ENCODE results near the gene TSPAN15.
"Not testable (repeated sequence)": the region's sequence is repeated elsewhere in the genome, so short reads cannot be mapped to it uniquely, and the experiment has no call there.

TSPAN15 gene

DNA sequence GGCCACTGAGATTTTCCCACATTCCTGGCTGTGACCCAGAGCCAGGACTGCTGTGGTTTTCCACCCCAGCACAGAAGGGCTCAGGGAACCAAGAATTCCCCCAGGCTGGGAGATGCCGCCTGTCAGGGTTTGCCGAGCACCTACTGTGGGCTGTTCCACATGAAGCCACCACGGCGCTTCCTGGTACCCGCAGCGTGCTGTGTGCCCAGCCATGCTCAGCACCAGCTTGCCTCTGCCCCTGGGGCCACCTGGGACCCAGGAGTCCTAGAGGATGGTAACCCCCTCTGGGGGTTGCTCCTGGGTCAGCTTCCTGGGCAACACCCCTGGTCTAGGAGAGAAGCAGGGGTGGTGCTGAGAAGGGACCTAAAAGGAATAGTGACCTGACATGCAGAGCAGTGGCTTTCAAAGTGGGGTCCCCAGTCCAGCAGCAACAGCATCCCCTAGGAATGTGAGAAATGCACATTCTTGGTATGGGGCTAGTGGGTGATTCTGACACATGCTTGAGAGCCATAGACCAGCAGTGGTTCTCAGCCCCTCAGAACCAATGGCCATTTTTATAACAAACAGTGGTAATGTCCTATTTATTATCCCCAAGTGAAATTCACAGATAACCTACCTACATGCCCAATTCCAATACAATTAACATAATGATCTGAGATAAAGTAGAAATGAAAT lies 53.4 kb downstream of the TSPAN15 start:
- no peak for DNase-seq

DNA sequence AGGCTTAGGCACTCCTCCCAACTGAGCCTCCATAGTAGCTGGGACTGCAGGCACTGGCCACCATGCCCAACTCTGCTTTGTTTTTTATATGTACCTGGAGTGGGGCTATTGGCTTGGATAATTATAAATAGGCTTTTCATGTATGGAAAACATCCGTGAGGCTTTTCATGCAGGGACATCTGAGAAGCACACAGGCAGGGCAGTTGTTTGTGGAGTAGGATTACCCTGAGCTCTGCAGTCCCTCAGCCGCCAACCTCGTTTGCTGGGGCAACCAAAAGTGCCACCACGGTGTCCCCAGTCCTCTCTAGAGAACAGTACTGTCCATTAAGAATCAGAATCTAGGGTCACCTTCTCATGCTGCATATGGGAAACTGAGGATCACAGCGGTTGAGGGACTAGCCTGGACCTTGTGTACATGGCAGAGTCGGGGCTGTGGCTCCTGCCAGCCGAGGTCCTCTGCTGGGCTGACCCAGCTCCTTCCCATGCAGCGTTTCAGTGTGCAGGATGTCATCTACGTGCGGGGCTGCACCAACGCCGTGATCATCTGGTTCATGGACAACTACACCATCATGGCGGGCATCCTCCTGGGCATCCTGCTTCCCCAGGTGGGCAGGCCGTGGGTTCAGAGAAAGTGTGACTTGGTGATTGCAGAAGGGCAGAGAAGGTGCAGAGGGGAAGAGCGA lies 54.5 kb downstream of the TSPAN15 start:
- no peak for DNase-seq

DNA sequence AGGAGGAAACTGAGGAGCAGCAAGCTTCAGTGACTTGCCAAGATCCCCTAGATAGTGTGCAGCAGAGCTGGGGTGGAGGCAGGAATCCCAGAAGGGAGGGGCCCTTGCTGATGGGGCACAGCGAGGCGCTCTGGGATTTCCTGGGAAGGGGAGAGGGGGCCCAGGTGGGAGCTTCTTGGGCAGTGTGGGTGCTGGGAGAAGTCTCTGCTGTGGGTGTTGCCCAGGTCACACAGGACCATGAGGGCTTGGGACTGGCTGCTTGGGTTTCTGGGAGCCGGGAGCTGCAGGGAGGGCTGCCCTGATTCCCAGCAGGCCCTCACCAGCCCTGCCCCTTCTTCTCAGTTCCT lies 55.2 kb downstream of the TSPAN15 start:
- no peak for DNase-seq

DNA sequence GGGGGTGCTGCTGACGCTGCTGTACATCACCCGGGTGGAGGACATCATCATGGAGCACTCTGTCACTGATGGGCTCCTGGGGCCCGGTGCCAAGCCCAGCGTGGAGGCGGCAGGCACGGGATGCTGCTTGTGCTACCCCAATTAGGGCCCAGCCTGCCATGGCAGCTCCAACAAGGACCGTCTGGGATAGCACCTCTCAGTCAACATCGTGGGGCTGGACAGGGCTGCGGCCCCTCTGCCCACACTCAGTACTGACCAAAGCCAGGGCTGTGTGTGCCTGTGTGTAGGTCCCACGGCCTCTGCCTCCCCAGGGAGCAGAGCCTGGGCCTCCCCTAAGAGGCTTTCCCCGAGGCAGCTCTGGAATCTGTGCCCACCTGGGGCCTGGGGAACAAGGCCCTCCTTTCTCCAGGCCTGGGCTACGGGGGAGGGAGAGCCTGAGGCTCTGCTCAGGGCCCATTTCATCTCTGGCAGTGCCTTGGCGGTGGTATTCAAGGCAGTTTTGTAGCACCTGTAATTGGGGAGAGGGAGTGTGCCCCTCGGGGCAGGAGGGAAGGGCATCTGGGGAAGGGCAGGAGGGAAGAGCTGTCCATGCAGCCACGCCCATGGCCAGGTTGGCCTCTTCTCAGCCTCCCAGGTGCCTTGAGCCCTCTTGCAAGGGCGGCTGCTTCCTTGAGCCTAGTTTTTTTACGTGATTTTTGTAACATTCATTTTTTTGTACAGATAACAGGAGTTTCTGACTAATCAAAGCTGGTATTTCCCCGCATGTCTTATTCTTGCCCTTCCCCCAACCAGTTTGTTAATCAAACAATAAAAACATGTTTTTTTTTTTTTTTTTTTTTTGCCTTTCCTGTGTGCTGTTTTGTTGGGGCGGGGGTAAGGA lies 55.8 kb downstream of the TSPAN15 start:
- no peak for DNase-seq

DNA sequence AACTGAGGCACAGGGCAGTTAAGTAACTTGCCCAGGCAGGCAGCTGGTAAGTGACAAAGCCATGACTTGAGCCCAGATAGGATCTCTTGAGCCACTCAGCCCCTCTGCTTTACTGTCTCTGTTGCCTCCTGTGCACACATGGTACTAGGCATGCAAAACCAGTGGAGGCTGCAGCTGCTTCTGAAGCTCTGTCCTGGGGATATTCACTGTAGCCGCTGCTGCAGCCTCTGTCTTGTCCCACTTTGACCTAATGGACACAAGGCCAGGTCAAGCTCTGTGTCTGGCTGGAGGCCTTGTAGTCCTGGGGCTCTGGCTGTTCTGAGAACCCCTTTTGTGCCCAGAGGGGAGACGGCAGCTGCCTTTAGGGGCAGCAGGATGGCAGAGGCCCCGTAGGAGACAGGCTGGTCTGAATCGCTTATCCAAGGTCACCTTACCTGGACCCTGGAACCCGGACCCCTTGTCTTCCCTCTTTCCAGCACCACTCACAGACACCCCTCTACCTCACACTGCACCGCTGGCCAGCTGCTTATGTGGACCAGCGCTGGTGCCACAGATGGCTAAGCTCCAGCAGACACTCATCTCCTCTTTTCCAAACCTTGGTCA lies 57.6 kb downstream of the TSPAN15 start:
- no peak for DNase-seq

DNA sequence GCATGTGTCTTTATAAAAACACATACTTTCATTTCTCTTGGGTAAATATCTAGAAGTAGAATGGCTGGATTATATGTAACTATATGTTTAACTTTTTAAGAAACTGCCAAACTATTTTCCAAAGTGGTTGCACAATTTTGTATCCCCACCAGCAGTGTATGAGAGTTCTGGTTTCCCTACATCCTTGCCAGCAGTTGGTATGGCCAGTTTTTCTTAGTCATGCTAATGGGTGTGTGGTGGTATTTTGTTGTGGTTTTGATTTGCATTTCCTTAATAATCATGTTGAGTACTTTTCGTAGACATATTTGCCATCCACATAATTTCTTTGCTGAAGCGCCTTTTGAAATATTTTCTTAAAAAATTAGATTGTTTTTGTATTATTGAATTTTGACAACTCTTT lies 61.6 kb downstream of the TSPAN15 start:
- DNase-seq, result no peak

DNA sequence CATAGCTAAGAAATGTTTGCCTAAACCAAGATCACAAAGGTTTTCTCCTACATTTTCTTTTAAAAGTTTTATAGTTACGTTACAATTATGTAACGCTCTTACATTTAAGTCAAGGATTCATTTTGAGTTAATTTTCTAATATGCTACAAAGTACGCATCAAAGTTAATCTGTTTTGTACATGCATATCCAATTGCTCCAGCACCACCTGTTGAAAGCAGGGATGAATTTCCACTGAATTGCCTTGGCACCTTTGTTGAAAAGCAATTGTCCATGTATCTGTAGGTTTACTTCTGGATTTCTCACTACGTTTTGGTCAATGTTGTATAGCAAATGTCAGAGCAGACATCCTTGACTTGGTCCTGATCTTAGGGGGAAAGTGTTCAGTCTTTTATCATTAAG lies 62.4 kb downstream of the TSPAN15 start:
- no peak for DNase-seq

DNA sequence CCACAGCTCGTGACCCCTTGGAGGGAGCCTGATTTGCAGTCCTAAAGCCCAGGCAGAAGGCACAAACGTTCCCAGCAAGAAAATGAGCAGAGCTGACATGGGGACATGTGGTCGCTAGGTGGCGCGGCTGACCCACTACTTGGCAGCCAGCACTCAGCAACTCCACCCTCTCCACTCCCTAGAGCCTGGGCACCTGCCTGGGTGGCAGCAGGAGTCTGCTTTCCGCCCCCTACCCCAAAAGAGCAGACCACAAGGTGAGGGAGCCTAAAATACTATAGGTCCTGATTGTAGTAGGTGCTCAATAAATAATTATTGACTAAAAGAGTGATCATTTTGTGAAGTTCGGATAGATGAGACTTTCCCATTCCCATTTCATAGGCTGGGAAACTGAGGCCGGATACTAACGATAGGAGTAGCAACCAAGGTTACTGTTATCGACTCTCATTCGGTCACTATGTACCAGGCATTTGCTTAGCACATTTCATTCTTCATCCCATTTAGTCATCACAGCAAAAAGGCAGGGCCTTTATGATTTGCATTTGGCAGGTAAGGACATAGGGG lies 64.5 kb downstream of the TSPAN15 start:
- DNase-seq, result no peak

DNA sequence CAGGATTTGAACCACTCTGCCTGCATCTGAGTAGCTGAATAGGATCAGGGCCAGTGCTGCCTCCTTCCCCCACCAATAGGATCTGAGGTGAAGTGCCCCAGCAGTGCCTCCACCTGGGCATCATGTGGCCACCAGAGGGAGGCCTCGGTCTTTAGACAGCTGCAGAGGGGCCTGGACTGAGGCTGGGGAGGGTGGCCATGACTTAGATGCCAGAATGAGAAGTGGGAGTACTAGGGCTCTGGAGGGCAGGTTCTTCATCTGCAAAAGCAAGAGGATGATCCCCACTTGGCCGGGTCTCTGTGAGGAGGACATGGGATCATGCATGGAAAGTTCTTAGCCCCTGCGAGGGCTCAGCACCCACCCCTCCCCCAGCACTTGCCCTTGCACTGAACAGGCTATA lies 65.1 kb downstream of the TSPAN15 start:
- no peak for DNase-seq

DNA sequence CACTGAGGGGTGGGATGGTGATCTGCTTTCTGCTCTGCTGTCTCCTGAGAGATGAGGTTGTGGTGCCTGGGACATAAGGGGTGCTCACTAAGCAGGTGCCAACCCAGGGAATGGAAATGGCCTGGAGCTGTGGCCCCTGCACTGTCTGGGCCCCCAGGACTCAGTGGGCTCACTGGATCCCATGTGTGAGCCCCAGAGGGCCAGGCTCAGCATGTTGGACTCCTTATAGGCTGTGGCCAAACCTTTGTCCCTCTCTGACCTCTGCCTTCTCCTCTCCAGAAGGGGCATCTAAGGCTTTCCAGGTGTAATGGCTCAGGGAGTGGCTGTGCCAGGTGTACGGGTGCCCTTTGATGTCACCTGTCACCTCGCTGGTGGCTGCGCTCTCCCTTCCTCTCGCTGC lies 65.5 kb downstream of the TSPAN15 start:
- no peak for DNase-seq

DNA sequence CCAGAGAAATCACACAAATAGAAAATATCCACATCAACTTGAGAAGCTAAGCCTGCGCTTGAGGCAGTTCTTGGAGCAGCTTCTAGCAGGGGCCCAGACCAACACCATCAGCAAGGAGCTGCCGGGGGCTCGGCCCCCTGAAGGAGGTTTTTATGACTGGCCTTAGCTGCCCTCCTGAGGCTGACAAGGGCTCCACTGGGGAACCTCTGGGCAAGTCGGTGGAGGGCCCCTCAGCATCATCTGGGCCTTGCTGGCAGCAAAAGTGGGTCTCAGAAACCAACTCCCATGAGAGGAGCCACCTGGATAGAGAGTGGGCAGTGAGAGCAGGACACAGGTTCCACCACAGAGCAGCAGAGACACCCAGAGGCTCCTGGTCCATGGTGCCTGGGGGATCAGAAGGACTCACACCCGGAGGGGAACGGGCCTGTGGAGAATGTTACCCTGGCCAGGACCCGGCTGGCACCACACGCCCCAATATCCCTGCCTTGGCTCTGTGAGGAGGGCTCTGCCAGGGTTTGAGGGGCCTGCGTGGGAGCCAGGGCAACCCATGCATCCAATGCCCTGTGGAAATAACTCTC lies 66.1 kb downstream of the TSPAN15 start:
- no peak for DNase-seq

DNA sequence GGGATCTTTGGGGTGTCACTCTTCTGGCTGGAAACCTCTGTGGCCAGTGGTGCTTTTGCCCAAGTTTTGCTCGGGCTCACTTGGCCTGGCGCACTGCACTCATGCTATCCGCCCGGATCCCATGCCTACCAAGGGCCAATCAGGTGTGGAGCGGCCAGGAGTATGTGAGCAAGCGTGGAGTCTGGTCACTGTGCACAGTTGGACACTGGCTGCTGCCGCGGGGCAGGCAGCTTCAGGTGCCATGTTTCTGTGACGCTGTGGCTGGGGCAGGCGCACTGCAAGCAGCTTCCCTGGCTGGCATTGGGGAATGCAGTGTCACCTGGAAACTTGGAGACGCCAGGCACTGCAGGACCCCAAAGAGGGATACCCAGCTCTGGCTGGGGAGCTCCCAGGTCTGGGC lies 76.7 kb downstream of the TSPAN15 start:
- DNase-seq, result no peak

DNA sequence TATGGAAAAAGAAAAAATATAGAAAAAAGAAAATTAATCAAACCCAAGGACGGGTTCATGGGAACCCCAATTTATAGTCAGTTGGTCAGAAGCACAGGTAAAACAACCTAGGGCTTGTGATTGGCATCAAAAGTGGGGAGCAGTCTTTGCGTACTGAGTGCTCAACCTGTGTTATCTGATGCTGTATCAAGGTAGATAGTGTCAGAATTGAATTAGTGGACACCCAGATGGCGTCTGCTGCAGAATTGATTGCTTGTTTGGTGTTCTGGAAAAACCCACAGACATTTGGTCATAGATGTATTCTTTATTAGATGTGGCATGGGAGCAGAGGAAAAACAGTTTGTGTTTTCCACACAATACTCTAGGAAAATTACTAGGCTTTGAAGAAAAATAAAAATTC lies 82.4 kb downstream of the TSPAN15 start:
- no peak for DNase-seq

DNA sequence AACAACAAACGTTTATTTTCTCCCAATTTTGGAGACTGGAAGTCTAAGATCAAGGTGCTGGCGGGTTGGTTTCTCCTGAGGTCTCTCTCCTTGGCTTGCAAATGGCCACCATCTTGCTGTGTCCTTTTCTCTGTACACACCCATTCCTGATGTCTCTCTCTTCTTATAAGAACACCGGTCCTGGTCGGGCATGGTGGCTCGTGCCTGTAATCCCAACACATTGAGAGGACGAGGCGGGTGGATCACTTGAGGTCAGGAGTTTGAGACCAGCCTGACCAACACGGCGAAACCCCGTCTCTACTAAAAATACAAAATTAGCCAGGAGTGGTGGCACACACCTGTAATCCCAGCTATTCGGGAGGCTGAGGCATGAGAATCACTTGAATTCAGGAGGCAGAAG lies 85.3 kb downstream of the TSPAN15 start:
- not testable (repeated sequence) for DNase-seq

DNA sequence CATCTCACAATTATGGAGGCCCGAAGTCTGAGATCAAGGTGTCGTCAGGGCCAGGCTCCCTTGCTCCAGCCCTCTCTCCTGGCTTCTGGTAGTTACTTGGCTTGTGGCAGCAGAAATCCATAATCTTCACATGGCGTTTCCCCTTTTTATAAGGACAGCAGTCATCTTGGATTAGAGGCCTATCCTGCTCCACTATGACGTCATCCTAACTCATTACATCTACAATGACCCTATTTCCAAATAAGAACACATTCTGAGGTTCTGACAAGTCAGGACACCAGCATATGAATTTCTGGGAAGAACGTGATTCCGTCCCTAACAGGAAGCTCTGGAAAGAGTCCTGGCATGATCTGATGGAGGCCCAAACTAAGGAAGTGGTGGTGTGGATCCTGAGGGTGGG lies 86.2 kb downstream of the TSPAN15 start:
- no peak for DNase-seq

DNA sequence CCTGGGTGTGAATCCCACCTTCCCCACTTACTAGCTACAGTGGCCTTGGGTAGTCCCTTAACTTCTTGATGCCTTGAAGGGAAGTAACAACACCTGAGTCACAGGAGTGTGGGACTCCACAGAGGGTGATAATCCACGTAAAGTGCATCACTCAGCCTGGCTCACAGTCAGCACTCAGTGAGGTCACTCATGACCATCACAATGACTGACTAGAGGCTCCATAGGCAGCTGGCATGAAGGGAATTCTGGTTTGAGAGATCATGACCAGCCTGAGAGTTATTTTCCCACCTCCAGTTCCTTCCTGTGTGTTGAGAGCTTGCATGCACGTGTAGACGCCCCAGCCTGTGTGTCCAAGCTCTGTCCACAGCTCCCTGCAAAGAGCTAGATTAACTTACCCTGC lies 87.2 kb downstream of the TSPAN15 start:
- DNase-seq, result no peak

DNA sequence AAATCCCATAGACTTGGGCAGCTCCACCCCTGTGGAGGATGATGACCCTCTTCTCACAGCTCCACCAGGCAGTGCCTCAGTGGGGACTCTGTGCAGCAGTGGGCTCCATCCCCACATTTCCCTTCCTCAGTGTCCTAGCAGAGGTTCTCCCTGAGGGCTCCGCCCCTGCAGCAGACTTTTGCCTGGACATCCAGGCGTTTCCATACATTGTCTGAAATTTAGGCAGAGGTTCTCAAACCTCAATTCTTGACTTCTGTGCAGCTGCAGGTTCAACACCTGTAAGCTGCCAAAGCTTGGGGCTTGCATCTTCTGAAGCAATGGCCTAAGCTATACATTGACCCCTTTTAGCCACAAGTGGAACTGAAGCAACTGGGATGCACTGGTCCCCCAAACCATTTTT lies 90.2 kb downstream of the TSPAN15 start:
- no peak for DNase-seq

DNA sequence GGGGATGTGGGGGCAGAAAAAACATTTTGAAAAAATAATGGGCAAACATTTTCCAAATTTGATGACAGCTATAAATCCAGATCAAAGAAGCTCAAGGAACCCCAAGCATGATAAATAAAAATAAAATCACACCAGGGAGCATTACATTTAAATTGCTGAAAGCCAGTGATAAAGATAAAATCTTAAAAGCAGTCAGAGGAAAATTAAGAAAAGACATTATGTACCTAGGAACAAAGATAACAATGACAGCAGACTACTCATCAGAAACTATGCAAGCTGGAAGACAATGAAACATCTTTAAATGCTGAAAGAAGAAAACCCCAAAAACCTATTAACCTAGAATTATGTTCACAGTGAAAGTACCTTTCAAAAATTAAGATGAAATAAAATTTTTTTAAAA lies 98.7 kb downstream of the TSPAN15 start:
- no peak for DNase-seq

DNA sequence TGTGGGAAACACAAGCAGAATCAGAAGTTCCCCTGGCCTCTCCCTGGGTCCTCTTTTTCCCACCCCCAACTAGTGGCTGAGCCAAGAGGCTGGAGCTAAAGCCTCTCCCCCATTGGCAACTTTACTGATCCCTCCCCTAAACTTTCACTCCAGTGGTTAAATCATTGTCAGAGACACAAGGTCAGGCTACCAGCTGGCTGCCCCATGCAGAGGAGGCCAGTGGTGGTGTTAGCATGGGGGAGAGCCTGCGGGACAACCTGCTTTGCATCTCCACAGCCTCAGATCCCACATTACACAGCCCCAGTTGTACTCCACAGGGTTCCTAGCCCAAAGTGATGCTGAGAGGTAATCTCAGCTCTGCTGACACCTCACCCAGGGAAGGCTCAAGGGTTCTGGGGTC lies 101.0 kb downstream of the TSPAN15 start:
- DNase-seq, result no peak

DNA sequence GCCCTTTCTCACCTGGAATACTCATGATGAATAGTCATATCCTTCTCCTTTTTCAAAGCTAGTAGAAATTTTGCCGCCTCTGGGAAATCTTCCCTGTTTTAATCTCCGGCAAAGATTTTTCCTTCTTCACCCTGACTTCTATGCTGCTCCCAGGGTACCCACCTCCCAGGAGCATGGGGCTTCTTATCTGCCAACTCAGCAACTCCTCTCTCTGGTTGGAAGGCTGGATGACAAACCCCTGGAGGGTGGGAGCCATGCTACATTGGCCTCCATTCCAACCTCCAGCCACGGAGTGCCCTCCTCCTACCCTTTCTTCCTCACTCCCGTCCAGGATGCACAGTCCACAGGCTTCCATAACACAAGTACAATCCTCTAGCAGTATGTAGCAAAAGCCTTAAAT lies 102.1 kb downstream of the TSPAN15 start:
- DNase-seq, result no peak

DNA sequence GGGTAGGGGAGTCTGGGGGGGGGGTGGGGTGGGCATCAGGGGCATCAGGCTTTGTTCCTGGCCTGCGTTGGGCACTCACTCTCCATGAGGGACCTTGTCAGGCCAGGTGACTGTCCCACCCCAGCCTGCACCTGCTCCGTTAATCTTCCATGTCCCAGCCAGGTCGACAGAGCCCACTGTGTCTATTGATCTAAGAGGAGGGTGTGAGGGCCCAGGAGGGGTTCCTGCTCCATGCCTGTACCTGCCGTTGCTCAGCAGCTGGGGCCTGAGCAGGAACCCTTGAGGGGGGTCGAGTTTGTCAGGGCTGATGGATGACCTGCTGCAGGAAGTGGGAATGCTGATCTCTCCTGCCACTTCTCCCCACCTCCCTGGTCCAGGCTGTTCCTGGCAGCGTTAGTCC lies 103.3 kb downstream of the TSPAN15 start:
- DNase-seq, result no peak
